GM23248 (cell line): ENCODE data around the gene GALNT18. TPM values are rescaled to one million over a fixed set of nuclear protein-coding genes. Genes with fewer than 3 reads are reported as not detected.

Experiments used
- DNase-seq: peaks from one replicate; pipeline ENCODE4 v3.0.0-alpha.2; 2015
- H2AFZ ChIP-seq: fragments of 200-600 bp; sonication (generic); 2 replicates; pipeline ENCODE4 v1.6.1; 2016; ENCODE audit warnings: antibody characterized with exemption
- H3F3A ChIP-seq: fragments of 200-600 bp; sonication (generic); 2 replicates; pipeline ENCODE4 v1.6.1; 2016; ENCODE audit warnings: mild to moderate bottlenecking, antibody characterized with exemption, mixed run types; ENCODE audit not compliant: insufficient read depth
- H3K27ac ChIP-seq: fragments of 200-600 bp; sonication (generic); 2 replicates; pipeline ENCODE4 v1.5.1; 2016; ENCODE audit warnings: mild to moderate bottlenecking
- H3K27me3 ChIP-seq: fragments of 200-600 bp; sonication (generic); replicated peaks from 2 replicates; pipeline ENCODE4 v1.6.1; 2016; ENCODE audit warnings: mild to moderate bottlenecking; ENCODE audit not compliant: insufficient read depth
- H3K36me3 ChIP-seq: fragments of 200-600 bp; sonication (generic); 2 replicates; pipeline ENCODE4 v1.6.1; 2016; ENCODE audit warnings: low read depth, mild to moderate bottlenecking
- H3K4me1 ChIP-seq: fragments of 200-600 bp; sonication (generic); 2 replicates; pipeline ENCODE4 v1.6.1; 2016; ENCODE audit warnings: mild to moderate bottlenecking; ENCODE audit not compliant: insufficient read depth
- H3K4me2 ChIP-seq: fragments of 200-600 bp; sonication (generic); one replicate; pipeline ENCODE4 v1.6.1; 2016; ENCODE audit warnings: mild to moderate bottlenecking; ENCODE audit not compliant: unreplicated experiment
- H3K4me3 ChIP-seq: fragments of 200-600 bp; sonication (generic); 2 replicates; pipeline ENCODE4 v1.5.1; 2016; ENCODE audit warnings: mild to moderate bottlenecking
- H3K79me2 ChIP-seq: fragments of 200-600 bp; sonication (generic); 2 replicates; pipeline ENCODE4 v1.6.1; 2016; ENCODE audit warnings: mild to moderate bottlenecking; ENCODE audit not compliant: insufficient read depth
- H3K9ac ChIP-seq: fragments of 200-600 bp; sonication (generic); 2 replicates; pipeline ENCODE4 v1.6.1; 2016; ENCODE audit warnings: mild to moderate bottlenecking
- H3K9me2 ChIP-seq: fragments of 200-600 bp; sonication (generic); 2 replicates; pipeline ENCODE4 v1.6.1; 2016; ENCODE audit warnings: mixed run types, mild to moderate bottlenecking, moderate library complexity; ENCODE audit not compliant: insufficient read depth
- H3K9me3 ChIP-seq: fragments of 200-600 bp; sonication (generic); one replicate; pipeline ENCODE4 v1.6.1; 2017; ENCODE audit warnings: low read depth
- H4K20me1 ChIP-seq: fragments of 200-600 bp; sonication (generic); 2 replicates; pipeline ENCODE4 v1.6.0; 2016; ENCODE audit not compliant: insufficient read depth
- EZH2 ChIP-seq: fragments of 200-600 bp; sonication (generic); IDR thresholded peaks from 2 replicates; pipeline ENCODE4 v1.6.1; 2018; ENCODE audit warnings: antibody characterized with exemption, mild to moderate bottlenecking; ENCODE audit not compliant: insufficient read depth, poor library complexity, severe bottlenecking
- EZH2phosphoT487 ChIP-seq: fragments of 200-600 bp; sonication (generic); IDR thresholded peaks from 2 replicates; pipeline ENCODE4 v1.6.1; 2018; ENCODE audit warnings: antibody characterized with exemption, moderate library complexity, mild to moderate bottlenecking, low read depth; ENCODE audit not compliant: insufficient read depth
- WGBS, 2 experiments: methylation state at CpG; one replicate each; pipeline ENCODE4 v1.1.6; 2015 to 2017; ENCODE audit warnings: low lambda C conversion rate in 2 of 2, low coverage in 1 of 2; ENCODE audit errors: missing lambda C conversion rate in 2 of 2; 5-methylcytosine and 5-hydroxymethylcytosine counted together
- in situ Hi-C: fragments of 300-500 bp; cut with MboI; formaldehyde crosslinking; loops from 2 replicates; pipeline ENCODE4 v1.15.0; 2020
- polyA plus RNA-seq: library from polyadenylated mRNA; unstranded; fragments of >200 nt; fragmentation: Nextera tagmentation; extraction: Ambion mirVana; gene quantifications from 2 replicates; pipeline ENCODE4 v1.2.1, GENCODE V29; 2016
- total RNA-seq: library from RNA; depleted of rRNA; stranded (reverse); fragments of >200 nt; shearing (Covaris generic); gene quantifications from 2 replicates; pipeline ENCODE4 v1.2.3, GENCODE V29; 2014

Gene GALNT18
- total and polyA plus RNA-seq, 2 experiments from 2014 or later = 4.1 to 5.6 TPM

DNA sequence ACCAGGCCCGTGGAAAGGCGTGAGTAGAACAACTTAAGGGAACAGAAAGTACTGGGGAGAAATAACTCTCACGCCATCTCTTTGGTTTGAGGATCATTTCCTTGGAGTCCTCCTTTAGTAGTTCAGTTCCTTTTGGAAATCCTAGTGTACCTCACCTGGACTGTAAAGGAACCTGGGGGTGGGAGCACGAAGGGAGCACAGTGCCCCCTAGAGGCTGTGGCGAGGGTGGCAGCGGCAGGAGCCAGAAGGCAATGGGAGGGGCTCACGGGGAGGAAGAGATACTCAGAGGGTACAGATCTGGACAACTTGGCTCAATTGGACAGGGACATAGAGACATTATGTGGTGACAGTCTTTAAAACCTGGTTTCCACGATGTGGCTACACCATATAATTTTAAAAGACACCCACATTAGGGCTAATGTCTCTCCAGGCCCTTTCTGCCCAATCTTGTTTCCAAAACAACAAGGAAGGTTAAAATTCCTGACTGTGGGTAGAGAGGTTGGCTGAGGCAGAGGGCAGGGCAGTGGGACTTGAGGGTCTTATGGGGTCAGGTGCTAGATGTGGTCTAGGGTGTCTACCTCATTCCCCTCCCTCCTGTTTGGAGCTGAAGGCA lies 355.7 kb downstream of the GALNT18 start:
- Histone ChIP-seq H3F3A (no peaks in the 10 kb centered on the region), H2AFZ (no peak overlapping the region), H3K4me2 (no peak overlapping the region), H3K9ac (no peak overlapping the region), H3K9me2 (no peaks in the 10 kb centered on the region), H3K4me3 (no peak overlapping the region), H3K79me2 (no peaks in the 10 kb centered on the region), H3K36me3 (no peaks in the 10 kb centered on the region), H3K9me3 (no peaks in the 10 kb centered on the region), H3K27me3 (no peaks in the 10 kb centered on the region; the same call in 1 of the 2 replicates), H3K4me1 (peaks cover 4% of the 10 kb centered on the region; the same call in 1 of the 2 replicates), H3K27ac (no peak overlapping the region), H4K20me1 (no peaks in the 10 kb centered on the region)
- no peak for TF ChIP-seq EZH2phosphoT487
- no peak for TF ChIP-seq EZH2
- 49% methylated on average over 8 of the region's 8 CpGs for WGBS, 2 experiments
- DNase-seq = peak; percentile 50
- in situ Hi-C loops = no loop called here

GRCh38 chr11:11265320-11265719 lies 356.5 kb downstream of the GALNT18 start:
- 56 to 71% methylated on average over 3 of the region's 3 CpGs for WGBS, 2 experiments
- Histone ChIP-seq H3K9me3 (no peaks in the 10 kb centered on the region), H3K79me2 (no peaks in the 10 kb centered on the region), H3K4me2 (no peak overlapping the region), H3K27ac (no peak overlapping the region), H4K20me1 (no peaks in the 10 kb centered on the region), H3K4me1 (peaks cover 4% of the 10 kb centered on the region; the same call in 1 of the 2 replicates), H2AFZ (no peak overlapping the region), H3F3A (no peaks in the 10 kb centered on the region), H3K9ac (no peak overlapping the region), H3K4me3 (no peak overlapping the region), H3K27me3 (no peaks in the 10 kb centered on the region; the same call in none of the 2 replicates), H3K36me3 (no peaks in the 10 kb centered on the region), H3K9me2 (no peaks in the 10 kb centered on the region)
- no peak for TF ChIP-seq EZH2
- TF ChIP-seq EZH2phosphoT487 = no peak
- no peak for DNase-seq
- in situ Hi-C loops = no loop called here

DNA sequence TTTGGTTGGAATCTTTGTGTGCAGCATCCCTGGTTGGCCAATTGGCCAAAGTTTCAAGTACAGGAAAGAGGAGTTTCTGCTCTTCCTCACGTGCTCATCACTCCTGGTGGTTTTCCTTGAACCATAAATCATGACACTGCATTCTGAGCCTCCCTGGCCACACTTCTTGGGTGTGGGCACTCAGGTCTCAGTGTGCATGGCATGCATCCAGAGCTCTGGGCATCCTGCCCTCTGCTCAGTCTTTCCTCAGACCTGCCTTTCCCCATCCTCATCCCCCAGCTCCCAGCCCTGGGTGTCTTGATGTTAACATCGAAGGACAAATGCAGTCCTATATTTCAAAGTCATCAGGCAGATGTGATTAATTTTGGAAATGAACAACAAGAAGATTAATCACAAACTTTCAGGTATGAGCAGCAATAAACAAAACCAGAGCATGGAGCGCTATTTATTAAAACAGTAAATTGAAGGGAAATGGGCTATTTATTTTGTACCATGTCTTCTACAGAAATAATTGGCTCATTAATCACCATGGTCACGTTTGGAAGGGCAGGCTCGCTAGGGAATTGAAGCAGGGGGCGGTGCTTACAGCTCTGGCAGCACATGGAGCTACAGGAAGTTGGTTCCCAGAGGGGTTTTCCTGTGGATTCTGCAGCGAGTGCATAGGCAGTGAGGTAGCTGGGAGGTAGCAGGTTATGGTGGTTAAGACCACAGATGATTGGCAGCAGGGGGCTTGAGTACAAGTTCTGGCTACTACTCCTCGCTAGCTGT lies 358.4 kb downstream of the GALNT18 start:
- Histone ChIP-seq H3K4me3 (no peak overlapping the region), H2AFZ (no peak overlapping the region), H3K9me3 (no peaks in the 10 kb centered on the region), H3K36me3 (no peaks in the 10 kb centered on the region), H3K4me2 (no peak overlapping the region), H3K4me1 (peaks cover 4% of the 10 kb centered on the region; the same call in 1 of the 2 replicates), H3K79me2 (no peaks in the 10 kb centered on the region), H3F3A (no peaks in the 10 kb centered on the region), H3K27ac (no peak overlapping the region), H3K9me2 (no peaks in the 10 kb centered on the region), H3K9ac (no peak overlapping the region), H3K27me3 (no peaks in the 10 kb centered on the region; the same call in none of the 2 replicates), H4K20me1 (no peaks in the 10 kb centered on the region)
- TF ChIP-seq EZH2phosphoT487 (no peak), EZH2 (no peak)
- DNase-seq = peak; percentile 34
- 21% methylated on average over 8 of the region's 8 CpGs for WGBS, 2 experiments
- in situ Hi-C loops = no loop called here

- peaks cover 1% of the 10 kb centered on the region for H3K27me3 ChIP-seq
- H3K4me3 ChIP-seq = no peak overlapping the region
- H3K4me1 ChIP-seq = peaks cover 4% of the 10 kb centered on the region; the same call in 1 of the 2 replicates
- H2AFZ ChIP-seq = no peak overlapping the region
- no peaks in the 10 kb centered on the region for H3F3A ChIP-seq
- in situ Hi-C loops = no loop called here
- H3K79me2 ChIP-seq = no peaks in the 10 kb centered on the region
- no peak for DNase-seq
- H4K20me1 ChIP-seq = no peaks in the 10 kb centered on the region
- no peaks in the 10 kb centered on the region for H3K36me3 ChIP-seq
- no peaks in the 10 kb centered on the region for H3K9me2 ChIP-seq
- 67 to 76% methylated on average over 5 of the region's 5 CpGs for WGBS, 2 experiments
- no peak overlapping the region for H3K4me2 ChIP-seq
- H3K27ac ChIP-seq = no peak overlapping the region
- no peak overlapping the region for H3K9ac ChIP-seq
- TF ChIP-seq EZH2 = no peak
- TF ChIP-seq EZH2phosphoT487 = no peak
- H3K9me3 ChIP-seq = no peaks in the 10 kb centered on the region
Measured at GRCh38 chr11:11262171-11262920, 359.5 kb downstream of the GALNT18 start.
